Ishikawa (cell line): ENCODE data around the gene TMEM256.

Experiments used
- CEBPB ChIP-seq: IDR thresholded peaks from 2 replicates; pipeline ENCODE4 v1.6.1; 2012
- RAD21 ChIP-seq: IDR thresholded peaks from 2 replicates; pipeline ENCODE4 v1.6.1; 2012; ENCODE audit warnings: low read depth
- ZBTB7A ChIP-seq: IDR thresholded peaks from 2 replicates; pipeline ENCODE4 v1.6.1; 2012; ENCODE audit warnings: low read depth

- TF ChIP-seq CEBPB (no peak), RAD21 (no peak), ZBTB7A (no peak)
These were observed 712 bp downstream of the TMEM256 start for GRCh38 chr17:7403043-7403726.
